Superior temporal gyrus (tissue), 1 donor: ENCODE data around the gene STPG1.

Experiments
- DNase-seq: peaks from one replicate; pipeline ENCODE4 v3.0.0-alpha.2; 2016; ENCODE audit errors: extremely low spot score

The STPG1 gene

GRCh38 chr1:24392982-24393650, 20.5 kb downstream of the STPG1 start:
- no peak for DNase-seq

GRCh38 chr1:24392604-24392946, 21.0 kb downstream of the STPG1 start:
- no peak for DNase-seq

- DNase-seq, result peak; percentile 85
Measured at GRCh38 chr1:24391882-24392603, 21.5 kb downstream of the STPG1 start.

GRCh38 chr1:24390924-24391782, 22.4 kb downstream of the STPG1 start:
- DNase-seq, result peak; percentile 91

- no peak for DNase-seq
Measured at GRCh38 chr1:24389231-24389678, 24.3 kb downstream of the STPG1 start.

GRCh38 chr1:24388331-24388885, 25.2 kb downstream of the STPG1 start:
- no peak for DNase-seq

GRCh38 chr1:24387636-24388175, 25.9 kb downstream of the STPG1 start:
- no peak for DNase-seq

- no peak for DNase-seq
Measured at GRCh38 chr1:24386931-24387330, 26.7 kb downstream of the STPG1 start.

- DNase-seq, result no peak
Measured at GRCh38 chr1:24386241-24386640, 27.3 kb downstream of the STPG1 start.

GRCh38 chr1:24385160-24385940, 28.2 kb downstream of the STPG1 start:
- DNase-seq, result no peak

- DNase-seq, result no peak
Measured at GRCh38 chr1:24384251-24385090, 29.1 kb downstream of the STPG1 start.

GRCh38 chr1:24383381-24383940, 30.1 kb downstream of the STPG1 start:
- DNase-seq, result no peak

- DNase-seq, result no peak
Measured at GRCh38 chr1:24382165-24382577, 31.4 kb downstream of the STPG1 start.

GRCh38 chr1:24381256-24381655, 32.3 kb downstream of the STPG1 start:
- DNase-seq, result no peak

- DNase-seq, result no peak
Measured at GRCh38 chr1:24380508-24380907, 33.1 kb downstream of the STPG1 start.

GRCh38 chr1:24379733-24380315, 33.8 kb downstream of the STPG1 start:
- no peak for DNase-seq

- DNase-seq, result no peak
Measured at GRCh38 chr1:24374891-24375786, 38.4 kb downstream of the STPG1 start.

- no peak for DNase-seq
Measured at GRCh38 chr1:24373710-24374109, 39.9 kb downstream of the STPG1 start.
